Uterus (tissue), 2 donors: Measurements from ENCODE around the gene TTLL10.

Source experiments
- POLR2A ChIP-seq, 2 donors: fragments of 450-650 bp; IDR thresholded peaks; one replicate each; pipeline ENCODE4 v1.6.1; 2016; ENCODE audit warnings: antibody characterized with exemption in 2 of 2, mild to moderate bottlenecking in 1 of 2, moderate library complexity in 1 of 2
- TF ChIP-seq, protein P1 (sequence below), 4 experiments: fragments of 200-600 bp in 2 of 4; fragments of 450-650 bp in 2 of 4; sonication (generic) in 2 of 4; IDR thresholded peaks; one replicate each; pipeline ENCODE4 v1.5.1; 2016 to 2019; ENCODE audit warnings: antibody characterized with exemption in 4 of 4, mild to moderate bottlenecking in 2 of 4, moderate library complexity in 1 of 4

DNA sequence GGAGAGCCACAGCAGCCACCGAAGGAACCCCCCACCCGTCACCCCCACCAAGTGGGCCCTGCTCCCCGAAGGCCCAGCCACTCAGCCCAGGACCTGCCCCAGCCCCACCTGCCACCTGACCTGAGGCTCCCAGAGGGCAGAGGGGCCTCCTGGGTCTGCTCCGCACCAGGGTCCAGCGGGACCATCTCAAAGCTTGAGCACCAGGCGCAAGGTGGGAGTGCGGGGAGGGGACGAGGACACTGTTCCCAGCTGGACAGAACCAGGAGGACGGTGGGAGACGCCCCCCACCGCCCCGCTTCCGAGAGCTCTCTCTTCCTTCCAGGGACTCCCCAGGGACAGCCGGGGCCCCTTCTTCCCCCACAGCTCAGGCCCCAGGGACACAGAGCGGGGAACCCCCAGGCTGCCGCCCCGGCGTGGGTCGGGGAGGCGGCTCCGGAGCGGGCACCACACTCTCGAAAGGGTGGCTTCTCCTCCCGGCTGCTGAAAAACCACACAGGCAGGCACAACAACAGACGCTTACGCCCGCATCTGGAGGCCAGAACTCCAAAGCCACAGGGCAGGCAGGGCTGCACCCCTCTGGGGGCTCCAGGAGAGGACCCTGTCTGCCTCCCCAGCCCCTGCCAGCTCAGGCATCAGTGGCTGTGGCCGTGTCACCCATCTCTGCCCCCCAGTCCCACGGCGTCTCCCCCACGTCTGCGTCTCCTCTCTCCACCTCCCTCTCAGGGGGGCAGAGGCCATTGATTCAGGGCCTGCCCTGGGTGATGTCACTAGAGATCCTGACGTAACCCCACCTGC lies 1.9 kb upstream of the TTLL10 start:
- TF ChIP-seq, protein P1, sequence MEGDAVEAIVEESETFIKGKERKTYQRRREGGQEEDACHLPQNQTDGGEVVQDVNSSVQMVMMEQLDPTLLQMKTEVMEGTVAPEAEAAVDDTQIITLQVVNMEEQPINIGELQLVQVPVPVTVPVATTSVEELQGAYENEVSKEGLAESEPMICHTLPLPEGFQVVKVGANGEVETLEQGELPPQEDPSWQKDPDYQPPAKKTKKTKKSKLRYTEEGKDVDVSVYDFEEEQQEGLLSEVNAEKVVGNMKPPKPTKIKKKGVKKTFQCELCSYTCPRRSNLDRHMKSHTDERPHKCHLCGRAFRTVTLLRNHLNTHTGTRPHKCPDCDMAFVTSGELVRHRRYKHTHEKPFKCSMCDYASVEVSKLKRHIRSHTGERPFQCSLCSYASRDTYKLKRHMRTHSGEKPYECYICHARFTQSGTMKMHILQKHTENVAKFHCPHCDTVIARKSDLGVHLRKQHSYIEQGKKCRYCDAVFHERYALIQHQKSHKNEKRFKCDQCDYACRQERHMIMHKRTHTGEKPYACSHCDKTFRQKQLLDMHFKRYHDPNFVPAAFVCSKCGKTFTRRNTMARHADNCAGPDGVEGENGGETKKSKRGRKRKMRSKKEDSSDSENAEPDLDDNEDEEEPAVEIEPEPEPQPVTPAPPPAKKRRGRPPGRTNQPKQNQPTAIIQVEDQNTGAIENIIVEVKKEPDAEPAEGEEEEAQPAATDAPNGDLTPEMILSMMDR (IDR thresholded peaks at IDR 0.05), result no peak
- no peak for TF ChIP-seq POLR2A (IDR thresholded peaks at IDR 0.05)
